Effector memory CD4-positive, alpha-beta T cell (primary cell): ENCODE data around the gene PLXDC2.

Experiments
- DNase-seq, 3 donors: peaks; one replicate each; pipeline ENCODE4 v3.0.0-alpha.2; 2020
- H3K27ac ChIP-seq: 2 replicates; pipeline ENCODE4 v1.7.0; 2013; ENCODE audit warnings: mild to moderate bottlenecking, low read length, moderate library complexity; ENCODE audit not compliant: insufficient read depth, poor library complexity, severe bottlenecking
- H3K27me3 ChIP-seq: replicated peaks from 2 replicates; pipeline ENCODE4 v1.7.0; 2013; ENCODE audit warnings: mild to moderate bottlenecking, low read length; ENCODE audit not compliant: insufficient read depth, control insufficient read depth, poor library complexity, severe bottlenecking
- H3K36me3 ChIP-seq: 2 replicates; pipeline ENCODE4 v1.7.0; 2013; ENCODE audit warnings: mild to moderate bottlenecking, low read length, moderate library complexity; ENCODE audit not compliant: control insufficient read depth, insufficient read depth
- H3K4me1 ChIP-seq: 2 replicates; pipeline ENCODE4 v1.7.0; 2013; ENCODE audit warnings: low read length, mild to moderate bottlenecking; ENCODE audit not compliant: control insufficient read depth, insufficient read depth, poor library complexity, severe bottlenecking
- H3K4me3 ChIP-seq: 2 replicates; pipeline ENCODE4 v1.7.0; 2013; ENCODE audit warnings: low read length, low read depth, mild to moderate bottlenecking; ENCODE audit not compliant: insufficient read depth, poor library complexity, severe bottlenecking
- H3K9me3 ChIP-seq: 2 replicates; pipeline ENCODE4 v1.7.0; 2013; ENCODE audit warnings: mild to moderate bottlenecking, low read length, moderate library complexity; ENCODE audit not compliant: control insufficient read depth

PLXDC2 gene

DNA sequence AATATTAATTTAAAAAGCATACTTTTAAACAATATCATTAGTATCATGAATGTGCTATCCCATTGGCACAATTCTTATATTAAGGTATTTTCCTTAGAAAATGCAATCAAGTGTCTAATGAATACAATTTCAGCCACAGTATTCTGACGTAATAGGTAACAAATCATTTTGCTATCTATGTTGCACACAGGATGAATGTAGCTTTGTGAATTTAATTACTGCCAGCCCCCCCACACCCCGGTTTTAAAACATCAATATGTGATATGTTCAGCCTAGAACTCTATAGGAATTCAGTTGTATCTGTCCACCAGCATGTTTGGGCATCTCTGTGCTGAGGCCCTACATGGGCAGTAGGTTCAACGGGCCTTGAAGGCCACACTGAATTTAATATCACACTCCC, 274.6 kb downstream of the PLXDC2 start:
- no peaks in the 10 kb centered on the region for H3K27me3 ChIP-seq
- H3K9me3 ChIP-seq: no peaks in the 10 kb centered on the region
- no peak for DNase-seq
- no peaks in the 10 kb centered on the region for H3K4me1 ChIP-seq
- no peaks in the 10 kb centered on the region for H3K36me3 ChIP-seq
- no peak overlapping the region for H3K4me3 ChIP-seq
- no peak overlapping the region for H3K27ac ChIP-seq

DNA sequence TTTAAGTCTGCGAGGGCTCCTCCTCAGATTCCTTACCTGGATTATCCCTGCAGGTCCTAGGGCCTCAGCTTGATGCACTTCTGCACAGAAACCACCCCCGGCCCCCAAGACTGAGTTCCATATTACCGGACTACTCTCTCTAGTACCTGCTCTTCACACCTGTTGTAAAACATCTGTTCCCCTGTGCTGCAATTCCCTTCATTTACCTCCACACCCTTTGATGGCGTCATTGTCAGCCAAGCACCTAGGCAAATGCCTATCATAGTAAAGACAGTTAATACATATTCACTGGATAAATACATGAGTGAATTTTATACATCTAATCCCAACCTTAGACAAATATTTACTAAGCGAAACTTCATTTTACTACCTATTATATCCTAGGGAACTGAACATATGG, 275.5 kb downstream of the PLXDC2 start:
- no peak overlapping the region for H3K27ac ChIP-seq
- no peaks in the 10 kb centered on the region for H3K36me3 ChIP-seq
- no peaks in the 10 kb centered on the region for H3K4me1 ChIP-seq
- DNase-seq: no peak
- H3K27me3 ChIP-seq: no peaks in the 10 kb centered on the region
- no peaks in the 10 kb centered on the region for H3K9me3 ChIP-seq
- no peak overlapping the region for H3K4me3 ChIP-seq

DNA sequence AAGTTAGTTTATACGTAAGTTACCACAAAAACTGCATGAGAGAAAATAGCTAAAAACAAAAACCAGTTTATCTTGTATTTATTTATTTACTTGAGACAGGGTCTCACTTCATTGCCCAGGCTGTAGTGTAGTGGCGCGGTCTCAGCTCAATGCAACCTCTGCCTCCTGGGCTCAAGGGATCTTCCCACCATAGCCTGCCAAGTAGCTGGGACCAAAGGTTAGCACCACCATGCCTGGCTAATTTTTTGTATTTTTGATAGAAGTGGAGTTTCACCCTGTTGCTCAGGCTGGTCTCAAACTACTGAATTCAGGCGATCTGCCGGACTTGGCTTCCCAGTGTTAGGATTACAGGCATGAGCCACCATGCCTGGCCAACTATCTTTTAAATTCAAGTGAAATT, 277.4 kb downstream of the PLXDC2 start:
- no peaks in the 10 kb centered on the region for H3K4me1 ChIP-seq
- no peak for DNase-seq

DNA sequence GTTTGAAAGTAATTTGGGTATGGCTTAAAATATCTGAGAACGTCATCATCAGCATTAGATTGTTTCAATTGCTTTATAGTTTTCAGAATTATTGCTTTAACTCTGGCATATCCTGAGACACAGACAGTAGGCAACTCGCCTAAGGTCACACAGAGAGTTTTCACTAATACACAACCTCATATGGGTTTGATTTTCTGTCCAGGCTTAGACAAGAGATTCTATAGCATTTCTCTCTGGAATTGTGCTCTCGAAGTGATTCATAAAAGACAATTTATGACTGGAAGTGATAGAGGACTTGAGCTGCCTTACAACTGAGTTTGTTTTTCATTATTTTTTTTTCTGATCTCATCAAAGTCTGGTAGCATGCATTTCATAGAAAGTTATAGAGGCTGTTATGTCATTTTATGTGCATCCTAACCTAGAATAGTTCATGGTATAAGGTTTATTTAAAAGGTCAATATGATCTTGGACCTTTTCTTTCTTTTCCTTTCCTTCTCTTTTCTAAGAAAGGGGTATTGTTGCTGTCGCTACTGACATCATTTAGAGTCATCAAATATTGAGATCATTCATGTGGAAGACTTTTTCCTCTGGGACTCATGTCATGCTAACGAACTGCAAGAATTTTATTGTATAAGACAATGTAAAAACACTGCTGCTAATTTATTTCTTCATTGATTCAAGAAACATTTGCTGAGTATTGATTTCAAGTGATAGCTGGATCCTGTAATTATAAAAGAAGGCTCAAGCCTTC, 278.2 kb downstream of the PLXDC2 start:
- Histone ChIP-seq H3K36me3 (no peaks in the 10 kb centered on the region), H3K27me3 (no peaks in the 10 kb centered on the region), H3K9me3 (no peaks in the 10 kb centered on the region), H3K27ac (no peak overlapping the region), H3K4me1 (no peaks in the 10 kb centered on the region), H3K4me3 (no peak overlapping the region)
- DNase-seq: no peak

More for the DNA sequence above, 277.4 kb downstream of the PLXDC2 start:
- H3K4me3 ChIP-seq: no peak overlapping the region
- H3K9me3 ChIP-seq: no peaks in the 10 kb centered on the region
- H3K27ac ChIP-seq: no peak overlapping the region
- H3K27me3 ChIP-seq: no peaks in the 10 kb centered on the region
- H3K36me3 ChIP-seq: no peaks in the 10 kb centered on the region

DNA sequence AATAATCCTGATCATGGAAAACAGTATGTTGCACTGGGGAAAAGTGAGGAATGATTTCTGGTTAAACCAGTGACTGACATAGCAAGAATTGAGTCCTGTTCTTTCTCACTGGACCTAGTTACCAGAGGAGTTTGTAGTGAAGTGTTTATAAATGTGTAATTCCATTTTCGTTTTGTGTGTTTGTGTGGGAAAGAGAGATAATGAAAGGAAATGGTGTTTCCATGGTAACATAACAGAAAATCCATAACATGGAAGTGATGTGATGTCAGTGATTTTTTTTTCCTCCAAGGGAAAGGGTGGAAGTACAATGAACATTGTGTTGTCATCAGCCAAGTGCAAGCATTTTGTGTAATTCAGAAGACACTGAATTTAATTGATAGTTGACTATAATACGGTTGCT, 283.9 kb downstream of the PLXDC2 start:
- H3K36me3 ChIP-seq: no peaks in the 10 kb centered on the region
- no peak for DNase-seq
- no peaks in the 10 kb centered on the region for H3K4me1 ChIP-seq
- H3K27me3 ChIP-seq: no peaks in the 10 kb centered on the region
- no peaks in the 10 kb centered on the region for H3K9me3 ChIP-seq
- H3K4me3 ChIP-seq: no peak overlapping the region
- H3K27ac ChIP-seq: no peak overlapping the region

DNA sequence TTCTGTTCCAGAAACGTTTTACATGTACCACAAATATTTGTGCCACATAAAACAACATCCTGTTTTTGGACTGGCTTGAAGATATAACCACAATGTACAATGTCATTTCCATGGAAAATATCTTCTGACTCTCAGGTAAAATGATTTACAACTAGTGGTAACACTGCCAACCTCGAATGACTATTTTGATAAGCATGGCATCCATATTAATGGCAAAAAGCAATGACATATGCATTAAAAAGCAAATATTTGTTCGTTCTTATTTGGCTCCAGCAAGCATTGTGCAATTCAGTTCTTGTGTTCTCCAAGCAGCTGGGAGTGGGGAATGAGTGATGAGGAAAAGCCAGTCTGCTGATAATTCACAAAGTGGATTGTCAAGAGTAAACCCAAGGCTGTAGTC, 289.0 kb downstream of the PLXDC2 start:
- Histone ChIP-seq H3K9me3 (no peaks in the 10 kb centered on the region), H3K27ac (no peak overlapping the region)
- no peak for DNase-seq

DNA sequence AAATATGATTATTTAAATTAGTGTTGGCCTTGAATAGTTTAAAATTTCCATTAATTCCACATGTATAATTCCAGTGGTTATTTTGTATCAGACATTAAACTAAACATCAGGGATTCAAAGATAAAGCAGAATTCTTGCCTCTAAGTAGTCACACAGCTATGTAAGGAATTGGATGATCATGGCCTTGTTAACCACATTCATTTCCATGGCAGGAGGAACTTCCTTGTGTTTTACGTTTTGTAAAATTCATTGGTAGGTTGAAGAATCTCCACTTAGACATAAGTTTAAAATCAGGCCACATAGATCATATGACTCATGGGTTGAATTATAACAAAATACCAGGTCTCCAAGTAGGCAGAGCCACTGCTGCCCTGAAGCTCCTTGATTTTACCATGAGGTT, 289.7 kb downstream of the PLXDC2 start:
- Histone ChIP-seq H3K27ac (no peak overlapping the region), H3K4me3 (no peak overlapping the region), H3K27me3 (no peaks in the 10 kb centered on the region), H3K9me3 (no peaks in the 10 kb centered on the region), H3K4me1 (no peaks in the 10 kb centered on the region), H3K36me3 (no peaks in the 10 kb centered on the region)
- no peak for DNase-seq

More for the DNA sequence above, 289.0 kb downstream of the PLXDC2 start:
- Histone ChIP-seq H3K36me3 (no peaks in the 10 kb centered on the region), H3K4me1 (no peaks in the 10 kb centered on the region), H3K4me3 (no peak overlapping the region), H3K27me3 (no peaks in the 10 kb centered on the region)

DNA sequence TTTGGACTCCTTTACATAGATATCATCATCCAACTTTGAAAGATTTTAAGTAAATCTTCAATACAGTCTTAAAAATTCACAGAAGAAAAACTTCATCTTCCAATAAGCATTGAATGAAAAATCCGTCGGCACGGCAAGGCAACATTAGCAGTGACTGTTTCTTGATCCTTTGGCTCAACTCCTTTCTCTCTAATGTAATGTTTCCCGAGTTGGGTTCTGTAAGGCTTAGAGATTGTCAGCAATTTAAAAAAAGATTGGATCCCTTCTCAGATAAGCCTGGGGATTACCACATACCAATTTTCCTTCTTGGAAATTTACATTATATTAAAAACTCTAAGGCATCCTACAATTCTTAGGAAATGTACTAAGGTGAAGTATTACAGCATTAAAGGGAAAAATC, 291.8 kb downstream of the PLXDC2 start:
- H3K27ac ChIP-seq: no peak overlapping the region
- H3K9me3 ChIP-seq: no peaks in the 10 kb centered on the region
- H3K4me1 ChIP-seq: no peaks in the 10 kb centered on the region
- no peaks in the 10 kb centered on the region for H3K27me3 ChIP-seq
- DNase-seq: no peak
- no peaks in the 10 kb centered on the region for H3K36me3 ChIP-seq
- no peak overlapping the region for H3K4me3 ChIP-seq

DNA sequence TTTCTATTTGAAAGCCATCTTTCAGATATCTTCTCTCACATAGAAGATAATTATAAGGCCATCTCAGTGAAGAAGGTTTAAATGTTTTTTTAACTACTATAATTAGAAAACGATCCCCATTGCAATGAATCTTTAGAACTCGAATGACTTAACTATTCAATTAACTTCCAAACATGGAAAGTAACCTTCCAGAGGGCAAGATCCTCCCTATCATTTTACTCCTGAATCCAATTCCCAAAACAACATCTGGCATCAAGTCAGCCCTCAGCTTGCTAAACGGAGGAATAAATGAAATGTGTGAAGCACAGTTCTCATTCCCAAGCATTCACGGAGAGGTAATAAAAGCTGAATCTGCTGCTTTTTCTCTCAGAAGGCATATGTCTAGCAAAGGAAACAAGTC, 293.4 kb downstream of the PLXDC2 start:
- Histone ChIP-seq H3K36me3 (no peaks in the 10 kb centered on the region), H3K27me3 (no peaks in the 10 kb centered on the region), H3K4me1 (no peaks in the 10 kb centered on the region), H3K9me3 (no peaks in the 10 kb centered on the region), H3K27ac (no peak overlapping the region), H3K4me3 (no peak overlapping the region)
- no peak for DNase-seq

DNA sequence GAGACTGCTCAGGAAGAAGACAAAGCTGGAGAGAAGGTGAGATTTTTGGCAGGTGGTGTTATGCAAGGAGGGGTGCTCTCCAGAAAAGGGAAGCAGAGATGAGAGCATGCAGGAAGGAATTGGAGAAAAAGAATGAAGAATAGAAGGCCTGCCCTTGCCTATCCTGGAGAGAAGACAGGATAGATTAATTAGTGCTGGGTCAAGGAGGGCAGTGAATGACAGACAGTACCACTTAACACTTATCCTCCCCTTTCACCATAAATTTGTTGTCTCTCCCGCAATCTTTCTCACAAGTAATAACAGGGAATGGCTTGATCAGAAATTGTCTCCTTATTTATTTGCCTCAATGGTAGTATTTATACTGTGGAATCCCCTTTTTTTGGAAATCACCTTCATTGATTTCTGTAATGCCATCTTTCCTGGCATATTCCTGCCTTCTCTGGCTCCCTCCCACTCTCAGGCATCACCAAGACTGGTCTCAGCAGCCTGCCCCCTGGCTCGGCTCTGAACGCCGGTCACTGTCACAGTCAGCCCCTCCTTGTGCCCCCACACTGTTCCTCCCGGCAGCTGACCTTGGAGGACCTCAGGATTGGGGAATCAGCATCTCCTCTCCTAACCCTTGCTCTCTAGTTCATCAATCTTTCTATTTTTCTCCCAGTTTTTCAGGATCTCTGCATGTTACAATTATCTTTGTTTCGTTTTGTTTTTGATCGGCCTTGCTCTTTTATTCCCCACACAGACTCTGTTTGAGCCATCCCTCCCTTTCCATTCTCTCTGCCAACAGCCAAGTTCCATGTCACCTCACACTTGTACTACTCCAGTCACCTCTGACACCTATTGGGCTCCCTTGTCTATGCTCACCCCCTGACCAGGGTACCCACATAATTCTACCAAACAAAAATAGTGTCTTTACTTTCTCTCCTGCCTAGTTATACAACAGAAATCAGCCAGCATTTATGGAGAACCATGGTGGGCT, 294.2 kb downstream of the PLXDC2 start:
- Histone ChIP-seq H3K36me3 (no peaks in the 10 kb centered on the region), H3K27me3 (no peaks in the 10 kb centered on the region), H3K9me3 (no peaks in the 10 kb centered on the region), H3K27ac (no peak overlapping the region), H3K4me3 (no peak overlapping the region), H3K4me1 (no peaks in the 10 kb centered on the region)
- no peak for DNase-seq
